Natural killer cell (primary cell): Measurements from ENCODE around the gene LZTS2. TPM values are rescaled to one million over a fixed set of nuclear protein-coding genes. Genes with fewer than 3 reads are reported as not detected.

ENCODE experiments used
- ATAC-seq, 3 donors: fragments of 150-1000 bp in 2 of 3; fragments of 200-7000 bp in 1 of 3; cut with Tn5 transposase; 1 replicate in 1 of 3; 2 replicates in 2 of 3; pipeline ENCODE4 v1.10.0; 2021; ENCODE audit warnings: mild to moderate bottlenecking in 2 of 3, moderate library complexity in 2 of 3
- DNase-seq, 2 donors: peaks; one replicate each; pipeline versions ENCODE4 v3.0.0 to v3.0.0-alpha.2; 2013 to 2021; ENCODE audit warnings: mixed read lengths in 1 of 2
- H3K27ac ChIP-seq: one replicate; pipeline ENCODE4 v1.5.1; 2013; ENCODE audit warnings: mild to moderate bottlenecking, low read length
- H3K27me3 ChIP-seq: one replicate; pipeline ENCODE4 v1.6.1; 2013; ENCODE audit warnings: low read length; ENCODE audit not compliant: control insufficient read depth, insufficient read depth
- H3K36me3 ChIP-seq: one replicate; pipeline ENCODE4 v1.6.1; 2013; ENCODE audit warnings: low read length; ENCODE audit not compliant: control insufficient read depth, insufficient read depth
- H3K4me1 ChIP-seq: one replicate; pipeline ENCODE4 v1.6.1; 2013; ENCODE audit warnings: low read length; ENCODE audit not compliant: control insufficient read depth, insufficient read depth
- H3K4me3 ChIP-seq: one replicate; pipeline ENCODE4 v1.5.1; 2013; ENCODE audit warnings: low read length
- H3K9me3 ChIP-seq: one replicate; pipeline ENCODE4 v1.6.1; 2013; ENCODE audit warnings: low read length; ENCODE audit not compliant: control insufficient read depth, insufficient read depth
- H3K27ac Mint-ChIP-seq, 2 donors: one replicate each; pipeline ENCODE4 v1.8.0; 2022; ENCODE audit warnings: mild to moderate bottlenecking in 2 of 2, mixed read lengths in 2 of 2, moderate library complexity in 1 of 2
- H3K27me3 Mint-ChIP-seq, 2 donors: one replicate each; pipeline ENCODE4 v1.8.0; 2022; ENCODE audit warnings: low read depth in 2 of 2, mixed read lengths in 2 of 2
- H3K36me3 Mint-ChIP-seq: one replicate; pipeline ENCODE4 v1.8.0; 2022; ENCODE audit warnings: mixed read lengths
- H3K4me1 Mint-ChIP-seq, 2 donors: one replicate each; pipeline ENCODE4 v1.8.0; 2022; ENCODE audit warnings: mixed read lengths in 2 of 2
- H3K4me3 Mint-ChIP-seq: one replicate; pipeline ENCODE4 v1.8.0; 2022; ENCODE audit warnings: mild to moderate bottlenecking, moderate library complexity, mixed read lengths
- H3K9me3 Mint-ChIP-seq, 2 donors: one replicate each; pipeline ENCODE4 v1.8.0; 2022; ENCODE audit warnings: mixed read lengths in 2 of 2
- CTCF ChIP-seq: fragments of 200-600 bp; IDR thresholded peaks from one replicate; pipeline ENCODE4 v1.8.0; 2022; ENCODE audit warnings: antibody characterized with exemption
- WGBS: methylation state at CpG from one replicate; pipeline ENCODE4 v1.1.7; 2013; ENCODE audit warnings: missing lambda C conversion rate; ENCODE audit not compliant: insufficient coverage; 5-methylcytosine and 5-hydroxymethylcytosine counted together
- intact Hi-C: fragments of 100-400 bp; cut with micrococcal nuclease; formaldehyde crosslinking; loops from one replicate; pipeline ENCODE4 v1.14.2; 2022
- total RNA-seq, 4 donors: library from RNA; stranded (reverse); fragments of 120-200 nt in 1 of 4; gene quantifications; one replicate each; pipeline versions ENCODE4 v1.2.3 to v1.2.4, GENCODE V29; 2013 to 2022

LZTS2 gene
- total RNA-seq, 3 donors from 2014 or later (not counting 1 experiment from before 2014, with no cell fraction given), result 8.0 to 16.1 (median 11.7) TPM

- no peaks in the 10 kb centered on the region for H3K9me3 Mint-ChIP-seq
- Histone ChIP-seq H3K9me3 (no peaks in the 10 kb centered on the region), H3K27ac (no peak overlapping the region), H3K4me1 (peaks cover 11% of the 10 kb centered on the region), H3K36me3 (no peaks in the 10 kb centered on the region), H3K4me3 (no peak overlapping the region), H3K27me3 (peaks cover 15% of the 10 kb centered on the region)
- H3K27ac Mint-ChIP-seq, result no peak overlapping the region
- intact Hi-C loops, result no loop called here
- DNase-seq (no peak), ATAC-seq (no peak)
- no peak overlapping the region for H3K4me3 Mint-ChIP-seq
- WGBS, result 43% methylated on average over 2 of the region's 2 CpGs
- H3K4me1 Mint-ChIP-seq, result peaks cover 0 to 14% of the 10 kb centered on the region in 2 donors
- H3K36me3 Mint-ChIP-seq, result no peaks in the 10 kb centered on the region
- TF ChIP-seq CTCF, result no peak
- peaks cover 30 to 43% of the 10 kb centered on the region in 2 donors for H3K27me3 Mint-ChIP-seq
Observed at GRCh38 chr10:101019440-101019703, 19.8 kb downstream of the LZTS2 start.

- no peak overlapping the region for H3K4me3 Mint-ChIP-seq
- Histone ChIP-seq H3K27me3 (peaks cover 13% of the 10 kb centered on the region), H3K4me1 (peaks cover 11% of the 10 kb centered on the region), H3K36me3 (no peaks in the 10 kb centered on the region), H3K4me3 (no peak overlapping the region), H3K27ac (no peak overlapping the region), H3K9me3 (no peaks in the 10 kb centered on the region)
- H3K27ac Mint-ChIP-seq, result no peak overlapping the region
- ATAC-seq (no peak), DNase-seq (no peak)
- 92% methylated on average over 9 of the region's 10 CpGs for WGBS
- intact Hi-C loops, result no loop called here
- H3K27me3 Mint-ChIP-seq, result peaks cover 30 to 34% of the 10 kb centered on the region in 2 donors
- no peaks in the 10 kb centered on the region for H3K9me3 Mint-ChIP-seq
- H3K36me3 Mint-ChIP-seq, result no peaks in the 10 kb centered on the region
- TF ChIP-seq CTCF, result no peak
- H3K4me1 Mint-ChIP-seq, result peaks cover 0 to 12% of the 10 kb centered on the region in 2 donors
Observed at GRCh38 chr10:101020427-101021075, 20.9 kb downstream of the LZTS2 start.

- no peak for TF ChIP-seq CTCF
- intact Hi-C loops, result no loop called here
- DNase-seq (no peak), ATAC-seq (no peak)
- Histone ChIP-seq H3K4me3 (no peak overlapping the region), H3K4me1 (peaks cover 11% of the 10 kb centered on the region), H3K27me3 (peaks cover 13% of the 10 kb centered on the region), H3K27ac (no peak overlapping the region), H3K9me3 (no peaks in the 10 kb centered on the region), H3K36me3 (no peaks in the 10 kb centered on the region)
- no peak overlapping the region for H3K4me3 Mint-ChIP-seq
- peaks cover 25 to 31% of the 10 kb centered on the region in 2 donors for H3K27me3 Mint-ChIP-seq
- WGBS, result 92% methylated on average over 4 of the region's 4 CpGs
- H3K4me1 Mint-ChIP-seq, result peaks cover 0 to 12% of the 10 kb centered on the region in 2 donors
- no peaks in the 10 kb centered on the region for H3K36me3 Mint-ChIP-seq
- H3K27ac Mint-ChIP-seq, result no peak overlapping the region
- H3K9me3 Mint-ChIP-seq, result no peaks in the 10 kb centered on the region
Observed at GRCh38 chr10:101021239-101021638, 21.6 kb downstream of the LZTS2 start.

- Mint-ChIP-seq H3K4me1 (peaks cover 0 to 12% of the 10 kb centered on the region in 2 donors), H3K36me3 (no peaks in the 10 kb centered on the region), H3K9me3 (no peaks in the 10 kb centered on the region), H3K27me3 (peaks cover 19 to 25% of the 10 kb centered on the region in 2 donors), H3K27ac (no peak overlapping the region), H3K4me3 (no peak overlapping the region)
- intact Hi-C loops, result no loop called here
- ATAC-seq (no peak), DNase-seq (no peak)
- Histone ChIP-seq H3K4me1 (peaks cover 11% of the 10 kb centered on the region), H3K4me3 (no peak overlapping the region), H3K36me3 (no peaks in the 10 kb centered on the region), H3K9me3 (no peaks in the 10 kb centered on the region), H3K27me3 (peaks cover 11% of the 10 kb centered on the region), H3K27ac (no peak overlapping the region)
- TF ChIP-seq CTCF, result no peak
- WGBS, result 88% methylated on average over 10 of the region's 11 CpGs
Observed at GRCh38 chr10:101021692-101022251, 22.2 kb downstream of the LZTS2 start.
